Right hindlimb (tissue), 1 donor: Measurements from ENCODE around the gene ABAT.

Experiments
- DNase-seq: peaks from one replicate; pipeline ENCODE4 v3.0.0-alpha.2; 2018

The ABAT gene

DNA sequence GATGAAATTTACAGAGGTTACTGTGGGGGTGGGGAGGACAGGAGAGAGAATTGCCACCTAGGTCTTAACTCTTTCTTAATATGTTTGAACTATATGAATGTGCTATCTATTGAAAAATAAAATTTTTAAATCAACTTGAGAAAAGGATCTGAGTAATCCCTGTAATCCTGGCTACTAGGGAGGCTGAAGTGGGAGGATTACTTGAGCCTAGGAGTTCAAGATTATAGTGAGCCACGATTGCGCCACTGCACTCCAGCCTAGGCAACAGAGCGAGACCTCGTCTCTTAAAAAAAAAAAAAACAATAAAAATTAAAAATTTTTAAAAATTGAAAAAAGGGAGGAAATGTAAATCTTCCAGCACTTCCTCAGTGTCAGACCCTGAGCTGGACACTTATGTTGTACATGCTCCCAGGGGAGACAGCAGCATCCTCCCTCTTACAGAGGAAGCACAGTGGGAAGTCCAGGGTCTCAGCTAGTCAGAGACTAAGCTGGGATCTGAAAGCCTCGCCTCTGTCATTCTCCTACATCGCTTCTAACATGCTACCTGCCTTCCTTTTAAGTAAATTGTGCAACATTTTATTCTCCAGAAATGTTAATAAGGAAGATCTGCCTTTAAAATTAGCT lies 145.1 kb downstream of the ABAT start:
- DNase-seq: no peak

DNA sequence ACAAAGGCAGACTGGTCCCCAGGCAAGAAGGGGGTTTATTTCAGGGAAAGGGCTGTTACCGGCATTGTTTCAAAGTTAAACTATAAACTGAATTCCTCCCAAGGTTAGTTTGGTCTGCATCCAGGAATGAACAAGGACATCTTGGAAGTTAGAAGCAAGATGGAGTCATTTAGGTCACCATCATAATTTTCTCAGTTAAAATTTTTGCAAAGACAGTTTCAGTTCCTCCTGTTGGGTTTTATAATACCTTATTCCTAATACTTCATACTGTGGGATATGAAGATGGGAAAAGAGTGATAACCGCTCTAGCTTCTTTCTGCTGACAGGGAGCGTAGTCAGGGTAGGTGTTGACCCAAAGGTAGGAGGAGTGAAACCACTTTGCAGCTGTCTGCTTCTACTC lies 148.0 kb downstream of the ABAT start:
- DNase-seq: no peak

DNA sequence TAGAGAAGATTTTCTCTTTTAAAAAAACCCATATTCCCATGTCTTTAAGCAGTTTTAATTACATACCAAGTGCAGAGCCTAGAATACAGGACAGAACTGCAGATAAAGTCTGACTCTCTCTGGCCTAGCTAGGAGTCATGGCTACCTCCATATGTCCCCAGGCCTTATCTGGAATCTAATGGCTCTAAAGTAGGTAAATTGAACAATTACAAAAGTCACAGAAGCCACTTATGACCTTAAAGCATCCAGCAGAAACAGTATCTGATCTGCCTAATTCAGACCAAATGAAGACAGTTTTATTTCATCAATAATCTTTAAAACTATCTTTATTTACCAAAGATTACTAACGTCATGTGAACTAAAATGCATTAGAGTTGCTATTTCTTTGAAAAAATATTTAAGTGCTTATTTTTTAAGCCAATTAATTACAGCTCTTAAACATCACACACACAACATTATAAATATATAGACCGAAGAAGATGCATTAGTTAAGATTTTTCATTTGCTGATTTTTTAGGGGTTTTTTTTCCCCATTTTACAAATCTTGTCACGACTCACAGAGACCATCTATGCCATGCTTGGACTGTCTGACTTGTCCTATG lies 152.0 kb downstream of the ABAT start:
- DNase-seq: no peak

DNA sequence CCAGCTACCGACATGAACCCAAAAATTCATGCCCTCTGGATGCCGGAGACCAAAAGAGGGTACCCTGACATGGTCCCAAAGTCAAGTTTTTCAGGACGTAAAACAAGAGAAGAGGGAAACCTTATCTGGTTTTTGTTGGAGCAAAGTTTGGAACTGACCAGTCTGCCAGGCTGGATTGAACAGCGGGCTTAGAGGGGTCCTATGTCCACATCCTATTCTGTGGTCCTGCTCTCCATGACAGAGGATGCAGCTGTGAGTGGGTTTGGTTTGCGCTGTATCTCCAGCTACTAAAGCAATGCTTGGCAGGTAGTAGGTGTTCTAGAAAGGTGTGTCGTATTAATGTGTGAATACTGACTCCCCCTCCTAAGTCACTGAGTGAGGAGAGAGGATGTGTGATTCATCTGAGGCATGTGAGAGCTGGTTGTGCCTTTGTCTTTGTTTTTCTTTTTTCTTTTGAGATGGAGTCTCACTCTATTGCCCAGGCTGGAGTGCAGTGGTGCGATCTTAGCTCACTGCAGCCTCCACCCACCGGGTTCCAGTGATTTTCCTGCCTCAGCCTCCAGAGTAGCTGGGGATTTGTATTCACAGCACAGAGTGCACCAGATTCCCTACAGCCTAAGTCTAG lies 154.2 kb downstream of the ABAT start:
- DNase-seq: no peak

DNA sequence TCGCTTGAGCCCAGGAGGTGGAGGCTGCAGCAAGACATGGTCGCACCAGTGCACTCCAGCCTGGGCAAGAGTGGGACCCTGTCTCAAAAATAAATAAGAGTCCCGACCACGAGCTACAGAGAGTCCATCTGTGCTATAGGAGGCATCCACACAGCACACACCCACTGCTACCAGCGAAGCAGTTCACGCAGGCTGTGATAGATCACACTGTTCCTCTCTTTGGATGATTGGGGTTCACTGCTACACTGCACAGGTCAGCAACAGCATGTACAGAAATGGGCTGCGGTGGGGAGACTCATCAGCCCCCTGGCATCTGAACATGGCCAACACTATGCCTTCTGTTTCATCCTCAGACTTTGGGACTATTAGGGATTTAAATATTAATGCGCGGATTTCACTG lies 157.0 kb downstream of the ABAT start:
- no peak for DNase-seq

DNA sequence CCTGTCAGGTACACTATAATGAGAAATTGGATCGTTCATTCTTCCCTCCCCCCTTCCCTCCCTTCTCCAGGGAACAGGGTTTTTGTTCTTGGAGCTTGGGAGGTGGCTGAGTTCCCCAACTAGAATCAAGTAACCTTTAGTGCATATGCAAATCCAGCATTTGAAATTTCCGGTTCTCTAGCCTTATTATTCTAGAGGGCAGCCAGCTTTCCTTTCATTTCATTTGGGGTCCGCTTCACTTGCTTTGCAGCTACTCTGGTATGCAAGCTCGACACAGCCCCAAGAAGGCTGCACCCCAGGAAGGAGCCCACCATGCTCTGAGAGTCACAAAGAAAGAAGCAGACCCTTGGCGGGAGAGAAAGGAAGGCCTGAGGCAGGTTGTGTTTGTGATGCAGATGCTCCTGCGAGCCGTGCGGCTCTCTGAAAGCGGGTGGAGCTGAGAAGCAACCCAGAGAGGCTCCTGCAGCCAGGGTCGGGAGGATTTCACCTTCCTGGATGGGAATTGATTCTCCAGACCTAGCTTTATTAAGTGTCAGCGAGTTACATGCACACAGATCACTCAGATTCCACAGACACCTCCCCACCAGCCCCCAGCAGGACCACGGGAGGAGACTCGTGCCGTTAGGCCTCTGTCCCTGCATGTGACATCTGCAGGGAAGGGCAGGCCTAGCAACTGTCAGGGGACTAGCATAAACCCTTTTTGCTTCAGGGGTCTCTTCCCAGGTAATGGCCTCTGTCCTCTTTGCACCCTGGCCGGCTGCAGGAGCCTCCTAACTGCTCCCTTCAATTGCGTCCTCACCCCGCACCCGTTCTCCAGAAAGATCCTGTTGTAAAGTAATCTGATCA lies 157.7 kb downstream of the ABAT start:
- no peak for DNase-seq

DNA sequence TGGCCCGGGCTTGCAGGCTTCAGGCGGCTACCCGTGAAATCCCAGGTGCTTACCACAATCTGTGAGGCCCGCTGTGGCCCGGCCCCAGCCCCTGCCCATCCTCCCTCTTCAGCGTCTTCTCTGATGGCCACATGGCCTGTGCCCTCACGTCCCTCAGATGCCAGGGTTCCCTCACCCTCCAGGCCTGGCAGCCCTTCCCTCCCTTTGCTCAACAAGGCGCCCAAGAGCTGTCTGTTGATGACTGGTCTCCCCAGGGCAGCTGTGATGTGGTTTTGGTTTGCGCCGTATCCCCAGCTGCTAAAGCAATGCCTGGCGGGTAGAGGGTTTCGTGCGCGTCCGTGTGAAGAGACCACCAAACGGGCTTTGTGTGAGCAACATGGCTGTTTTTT lies 158.3 kb downstream of the ABAT start:
- DNase-seq: no peak
